DND-41 (cell line): ENCODE results near the gene PPM1N.

ENCODE experiments used
- ATAC-seq: fragments of 200-7000 bp; cut with Tn5 transposase; 3 replicates; pipeline ENCODE4 v1.9.1; 2021; ENCODE audit warnings: low read depth; ENCODE audit not compliant: insufficient read depth
- DNase-seq: peaks from one replicate; pipeline ENCODE4 v3.0.0-alpha.2; 2020
- H2AFZ ChIP-seq: 2 replicates; pipeline ENCODE4 v1.6.0; 2012; ENCODE audit warnings: low read depth, low read length
- H3K27ac ChIP-seq: 2 replicates; pipeline ENCODE4 v1.5.1; 2012; ENCODE audit warnings: low read length, inconsistent platforms
- H3K27me3 ChIP-seq: fragments of 200-600 bp; sonication (generic); 2 replicates; pipeline ENCODE4 v1.6.0; 2012; ENCODE audit warnings: low read length, mild to moderate bottlenecking, inconsistent platforms; ENCODE audit not compliant: insufficient read depth, poor library complexity
- H3K36me3 ChIP-seq: 2 replicates; pipeline ENCODE4 v1.5.1; 2012; ENCODE audit warnings: low read length, inconsistent platforms; ENCODE audit not compliant: insufficient read depth
- H3K4me1 ChIP-seq: 2 replicates; pipeline ENCODE4 v1.5.1; 2012; ENCODE audit warnings: mild to moderate bottlenecking, low read length; ENCODE audit not compliant: insufficient read depth
- H3K4me2 ChIP-seq: 2 replicates; pipeline ENCODE4 v1.6.0; 2012; ENCODE audit warnings: mild to moderate bottlenecking, moderate library complexity, low read length, inconsistent platforms; ENCODE audit not compliant: insufficient read depth
- H3K4me3 ChIP-seq, 2 experiments: fragments of 200-600 bp in 1 of 2; shearing (Covaris generic) in 1 of 2; 2 replicates each; pipeline ENCODE4 v1.5.1; 2012 to 2016; ENCODE audit warnings: inconsistent platforms in 2 of 2, low read length in 2 of 2, mild to moderate bottlenecking in 2 of 2, low read depth in 1 of 2, moderate library complexity in 1 of 2
- H3K79me2 ChIP-seq: 2 replicates; pipeline ENCODE4 v1.6.0; 2012; ENCODE audit warnings: low read length, inconsistent platforms; ENCODE audit not compliant: insufficient read depth
- H3K9ac ChIP-seq: 2 replicates; pipeline ENCODE4 v1.6.0; 2012; ENCODE audit warnings: low read depth, mild to moderate bottlenecking, inconsistent platforms, low read length, moderate library complexity
- H3K9me3 ChIP-seq: 2 replicates; pipeline ENCODE4 v1.5.1; 2012; ENCODE audit warnings: low read length, moderate library complexity, mild to moderate bottlenecking, inconsistent platforms; ENCODE audit not compliant: insufficient read depth, severe bottlenecking
- H4K20me1 ChIP-seq: 2 replicates; pipeline ENCODE4 v1.6.0; 2012; ENCODE audit warnings: low read length; ENCODE audit not compliant: insufficient read depth
- CTCF ChIP-seq: IDR thresholded peaks from 2 replicates; pipeline ENCODE4 v1.5.1; 2012; ENCODE audit warnings: borderline replicate concordance, low read length, moderate library complexity, mild to moderate bottlenecking; ENCODE audit not compliant: poor library complexity, severe bottlenecking; ENCODE audit errors: extremely low read depth
- EZH2 ChIP-seq: IDR thresholded peaks from 3 replicates; pipeline ENCODE4 v1.6.1; 2012; ENCODE audit warnings: borderline replicate concordance, low read depth, mild to moderate bottlenecking, moderate library complexity, low read length, inconsistent platforms; ENCODE audit not compliant: severe bottlenecking

Gene PPM1N

GRCh38 chr19:45492627-45493470 is 5.4 kb upstream of the PPM1N start:
- ATAC-seq (no peak), DNase-seq (no peak)
- Histone ChIP-seq H3K4me2 (no peak overlapping the region), H2AFZ (no peak overlapping the region), H3K27ac (no peak overlapping the region), H3K9me3 (no peaks in the 10 kb centered on the region), H3K79me2 (no peaks in the 10 kb centered on the region), H3K36me3 (no peaks in the 10 kb centered on the region), H3K4me1 (peaks cover 16% of the 10 kb centered on the region), H4K20me1 (peaks cover 4% of the 10 kb centered on the region), H3K4me3 (no peak overlapping the region), H3K27me3 (no peaks in the 10 kb centered on the region), H3K9ac (no peak overlapping the region)
- no peak for TF ChIP-seq EZH2
- TF ChIP-seq CTCF = no peak

- TF ChIP-seq EZH2 (no peak), CTCF (no peak)
- no peak overlapping the region for H3K9ac ChIP-seq
- H3K4me3 ChIP-seq = no peak overlapping the region
- no peaks in the 10 kb centered on the region for H3K36me3 ChIP-seq
- H3K9me3 ChIP-seq = no peaks in the 10 kb centered on the region
- no peaks in the 10 kb centered on the region for H3K27me3 ChIP-seq
- H3K79me2 ChIP-seq = no peaks in the 10 kb centered on the region
- peaks cover 24% of the 10 kb centered on the region for H3K4me1 ChIP-seq
- DNase-seq (no peak), ATAC-seq (no peak)
- no peak overlapping the region for H3K4me2 ChIP-seq
- no peak overlapping the region for H3K27ac ChIP-seq
- H2AFZ ChIP-seq = no peak overlapping the region
- H4K20me1 ChIP-seq = peaks cover 4% of the 10 kb centered on the region
These were observed 3.9 kb upstream of the PPM1N start for GRCh38 chr19:45494261-45494916.

GRCh38 chr19:45495178-45495577 is 3.1 kb upstream of the PPM1N start:
- H3K4me2 ChIP-seq = no peak overlapping the region
- H3K4me1 ChIP-seq = peaks cover 24% of the 10 kb centered on the region

More at GRCh38 chr19:45495178-45495577, 3.1 kb upstream of the PPM1N start:
- Histone ChIP-seq H3K79me2 (no peaks in the 10 kb centered on the region), H3K9me3 (no peaks in the 10 kb centered on the region), H3K27ac (no peak overlapping the region), H3K36me3 (no peaks in the 10 kb centered on the region), H3K4me3 (no peak overlapping the region), H4K20me1 (peaks cover 4% of the 10 kb centered on the region), H3K9ac (no peak overlapping the region), H3K27me3 (no peaks in the 10 kb centered on the region), H2AFZ (no peak overlapping the region)
- TF ChIP-seq EZH2 (no peak), CTCF (no peak)
- ATAC-seq (no peak), DNase-seq (no peak)
